HCT116 (cell line): Measurements from ENCODE around the gene ATP8B3. TPM values are rescaled to one million over a fixed set of nuclear protein-coding genes. Genes with fewer than 3 reads are reported as not detected.

Source experiments
- ATAC-seq: fragments of 200-7000 bp; cut with Tn5 transposase; 2 replicates; pipeline ENCODE4 v1.9.1; 2020; ENCODE audit warnings: mild to moderate bottlenecking, moderate library complexity
- BruUV-seq: library from RNA; stranded (reverse); fragments of 400-500 nt; replicated peaks from 2 replicates; lab custom pipeline; 2021; lab: Mats Ljungman, UMichigan
- CTCF ChIA-PET: fragments of 300-600 bp; sonication (Branson Sonifier 250); formaldehyde crosslinking; loops from one replicate; lab custom pipeline; 2021; ENCODE audit warnings: antibody characterized with exemption; lab: Charles Lee
- POLR2A ChIA-PET: fragments of 300-600, 350-600 bp; sonication (Branson Sonifier 250); formaldehyde crosslinking; loops from one replicate; lab custom pipeline; 2021; ENCODE audit warnings: antibody characterized with exemption; lab: Charles Lee
- RAD21 ChIA-PET, 2 experiments: fragments of 300-600 bp; sonication (Branson Sonifier 250); formaldehyde crosslinking; loops; one replicate each; lab custom pipeline; 2023; ENCODE audit warnings: low total read pairs in 2 of 2; ENCODE audit not compliant: uncharacterized antibody in 2 of 2, unreplicated experiment in 2 of 2, low non-redundant PET in 1 of 2; lab: Charles Lee
- DNase-seq: peaks from one replicate; pipeline ENCODE4 v3.0.0-alpha.2; 2010; ENCODE audit warnings: low read depth, low spot score
- H2AFZ ChIP-seq: fragments of 200-600 bp; shearing (Covaris generic), sonication (generic); 2 replicates; pipeline ENCODE4 v1.6.1; 2017; ENCODE audit warnings: low read depth, mixed run types, mixed read lengths, antibody characterized with exemption, low read length; ENCODE audit not compliant: poor library complexity, severe bottlenecking
- H3K27ac ChIP-seq: 2 replicates; pipeline ENCODE4 v1.5.1; 2012; ENCODE audit warnings: low read depth, low read length
- H3K27me3 ChIP-seq: fragments of 200-600 bp; sonication (generic); 2 replicates; pipeline ENCODE4 v1.6.1; 2016; ENCODE audit warnings: mixed run types, low read length, mixed read lengths; ENCODE audit not compliant: insufficient read depth
- H3K36me3 ChIP-seq, 2 experiments: fragments of 200-500 bp in 1 of 2; fragments of 200-600 bp in 1 of 2; sonication (Bioruptor generic) in 1 of 2; sonication (generic) in 1 of 2; 2 replicates each; pipeline versions ENCODE4 v1.5.1 to v1.6.1; 2014 to 2016; ENCODE audit warnings: low read length in 2 of 2, inconsistent platforms in 1 of 2, mixed read lengths in 1 of 2, mixed run types in 1 of 2; ENCODE audit not compliant: insufficient read depth in 2 of 2, control insufficient read depth in 1 of 2
- H3K4me1 ChIP-seq, 2 experiments: fragments of 200-600 bp in 1 of 2; sonication (generic) in 1 of 2; 2 replicates each; pipeline versions ENCODE4 v1.5.1 to v1.6.1; 2012 to 2017; ENCODE audit warnings: low read length in 2 of 2, inconsistent platforms in 1 of 2, mild to moderate bottlenecking in 1 of 2, mixed read lengths in 1 of 2, mixed run types in 1 of 2, moderate library complexity in 1 of 2; ENCODE audit not compliant: insufficient read depth in 2 of 2, control insufficient read depth in 1 of 2
- H3K4me2 ChIP-seq: fragments of 200-600 bp; sonication (generic); 2 replicates; pipeline ENCODE4 v1.6.1; 2017; ENCODE audit warnings: mixed run types, low read length, mixed read lengths
- H3K4me3 ChIP-seq, 2 experiments: fragments of 200-600 bp in 1 of 2; sonication (generic) in 1 of 2; replicated peaks in 1 of 2; 2 replicates each; pipeline ENCODE4 v1.5.1; 2011 to 2016; ENCODE audit warnings: low read length in 2 of 2, control low read depth in 1 of 2, low read depth in 1 of 2, mild to moderate bottlenecking in 1 of 2, mixed read lengths in 1 of 2, mixed run types in 1 of 2
- H3K79me2 ChIP-seq: fragments of 200-600 bp; sonication (generic); 2 replicates; pipeline ENCODE4 v1.6.1; 2017; ENCODE audit warnings: mild to moderate bottlenecking, mixed run types, low read length, moderate library complexity, mixed read lengths; ENCODE audit not compliant: insufficient read depth
- H3K9ac ChIP-seq: fragments of 200-600 bp; sonication (generic); 2 replicates; pipeline ENCODE4 v1.6.1; 2016; ENCODE audit warnings: low read length, mixed read lengths
- H3K9me2 ChIP-seq: fragments of 200-600 bp; sonication (generic), shearing (Covaris generic); 2 replicates; pipeline ENCODE4 v1.6.1; 2017; ENCODE audit warnings: mixed run types, mild to moderate bottlenecking, moderate library complexity; ENCODE audit not compliant: insufficient read depth
- H3K9me3 ChIP-seq, 2 experiments: fragments of 200-500 bp in 1 of 2; fragments of 200-600 bp in 1 of 2; sonication (Bioruptor generic) in 1 of 2; sonication (generic) in 1 of 2; 2 replicates each; pipeline ENCODE4 v1.6.1; 2014 to 2017; ENCODE audit warnings: low read length in 2 of 2, mixed read lengths in 2 of 2, inconsistent platforms in 1 of 2, low read depth in 1 of 2, mild to moderate bottlenecking in 1 of 2, mixed run types in 1 of 2, moderate library complexity in 1 of 2; ENCODE audit not compliant: control insufficient read depth in 1 of 2, insufficient read depth in 1 of 2
- H4K20me1 ChIP-seq: fragments of 200-600 bp; sonication (generic), shearing (Covaris generic); 2 replicates; pipeline ENCODE4 v1.6.1; 2017; ENCODE audit warnings: mixed run types, mild to moderate bottlenecking, moderate library complexity; ENCODE audit not compliant: insufficient read depth
- CBX3 ChIP-seq: IDR thresholded peaks from 2 replicates; pipeline ENCODE4 v1.6.1; 2012; ENCODE audit warnings: low read depth
- CTCF ChIP-seq, 3 experiments: fragments of 200-600 bp in 1 of 3; sonication (generic) in 1 of 3; IDR thresholded peaks in 2 of 3; conservative IDR thresholded peaks in 1 of 3; 2 replicates each; pipeline ENCODE4 v1.5.1; 2012 to 2017; ENCODE audit warnings: low read depth in 2 of 3, low read length in 2 of 3, antibody characterized with exemption in 1 of 3, borderline replicate concordance in 1 of 3, control low read depth in 1 of 3, mild to moderate bottlenecking in 1 of 3, mixed read lengths in 1 of 3, mixed run types in 1 of 3, moderate library complexity in 1 of 3; ENCODE audit not compliant: insufficient read depth in 1 of 3
- EZH2 ChIP-seq: fragments of 200-600 bp; sonication (generic); IDR thresholded peaks from 2 replicates; pipeline ENCODE4 v1.6.1; 2017; ENCODE audit warnings: antibody characterized with exemption, mixed run types
- JUND ChIP-seq: IDR thresholded peaks from 2 replicates; pipeline ENCODE4 v1.6.1; 2012
- POLR2A ChIP-seq: IDR thresholded peaks from 2 replicates; pipeline ENCODE4 v1.7.0; 2011; ENCODE audit warnings: borderline replicate concordance; ENCODE audit not compliant: insufficient read depth, insufficient read length; ENCODE audit errors: extremely low read depth
- SIN3A ChIP-seq: IDR thresholded peaks from 2 replicates; pipeline ENCODE4 v1.6.1; 2012; ENCODE audit warnings: low read depth
- TCF7L2 ChIP-seq: IDR thresholded peaks from 2 replicates; pipeline ENCODE4 v1.7.0; 2011; ENCODE audit warnings: borderline replicate concordance, inconsistent platforms; ENCODE audit not compliant: insufficient read depth, insufficient read length; ENCODE audit errors: extremely low read depth
- intact Hi-C: fragments of 100-400 bp; cut with micrococcal nuclease; formaldehyde crosslinking; loops from 2 replicates; pipeline ENCODE4 v1.10.0; 2022
- total RNA-seq: library from RNA; stranded (reverse); gene quantifications from one replicate; pipeline ENCODE4 v1.2.1, GENCODE V29; 2021; ENCODE audit not compliant: unreplicated experiment
- TF ChIP-seq, protein P1 (sequence below): IDR thresholded peaks from 2 replicates; pipeline ENCODE4 v1.6.1; 2012

The ATP8B3 gene
- total RNA-seq, 1 experiment from 2014 or later = 17.0 TPM

DNA sequence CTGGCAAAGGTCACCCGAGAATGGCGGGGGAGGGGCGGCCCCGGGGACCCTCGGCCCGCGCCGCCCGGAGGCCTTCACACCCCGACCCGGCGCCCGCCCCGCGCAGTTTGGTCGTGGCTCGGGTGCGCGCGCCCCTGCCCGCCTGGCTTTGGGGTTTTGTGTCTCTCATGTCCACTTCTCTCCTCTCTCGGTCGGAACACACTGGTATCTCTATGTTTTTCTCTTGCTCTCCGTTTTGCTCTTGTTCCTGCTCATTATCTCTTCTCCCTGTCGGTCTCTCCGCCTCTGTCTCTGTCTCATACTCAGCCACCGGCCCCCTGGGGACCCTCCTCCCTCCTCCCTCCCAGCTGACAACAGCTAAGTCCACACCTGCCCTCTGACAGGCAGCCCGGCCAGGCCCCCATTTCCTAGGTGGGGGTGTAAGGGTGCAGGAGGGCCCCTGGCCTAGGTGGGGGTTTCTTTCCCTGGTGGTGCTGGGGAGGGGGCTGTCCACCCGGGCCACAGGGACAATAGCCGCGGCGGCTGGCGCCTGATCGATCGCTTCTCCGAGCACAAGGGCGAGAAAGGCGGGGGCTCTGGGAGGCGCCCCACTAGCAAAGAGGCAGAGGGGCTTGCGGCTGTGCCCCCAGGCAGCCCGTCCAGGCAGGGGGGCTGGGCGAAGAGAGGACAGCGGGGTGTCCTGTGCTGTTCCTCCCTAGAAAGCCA, 56.5 kb downstream of the ATP8B3 start:
- H3K27ac ChIP-seq = peak overlapping the region; percentile 87
- peaks cover 2 to 6% of the 10 kb centered on the region in 2 experiments; a peak in 1 of 4 replicates for H3K36me3 ChIP-seq
- H3K4me3 ChIP-seq = peak overlapping the region; percentile 62 to 66
- no peaks in the 10 kb centered on the region for H3K9me3 ChIP-seq
- H3K4me2 ChIP-seq = peak overlapping the region; percentile 76
- H4K20me1 ChIP-seq = peaks cover 4% of the 10 kb centered on the region; the same call in 1 of the 2 replicates
- CTCF ChIA-PET = no interaction called here
- RAD21 ChIA-PET = interaction anchor here in 1 of 2 experiments (1.0 kb wide), 1 partner anchor 9 kb away, joined by 3 read pairs; no protein-coding TSS in a partner anchor
- intact Hi-C loops = no loop called here
- H3K4me1 ChIP-seq = peaks cover 12 to 45% of the 10 kb centered on the region in 2 experiments
- H3K79me2 ChIP-seq = peaks cover 64% of the 10 kb centered on the region
- POLR2A ChIA-PET = interaction anchor here (1.2 kb wide), 1 partner anchor 9 kb away, joined by 3 read pairs; no protein-coding TSS in a partner anchor
- TSS peak; percentile 45 for BruUV-seq
- H3K9me2 ChIP-seq = no peaks in the 10 kb centered on the region
- peak overlapping the region; percentile 74 for H3K9ac ChIP-seq
- TF ChIP-seq POLR2A (no peak), JUND (no peak), EZH2 (no peak), CBX3 (no peak), TCF7L2 (no peak), CTCF (IDR thresholded peaks at IDR 0.05 in 2 of 3, conservative IDR thresholded peaks at IDR 0.05 in 1 of 3; ENCODE audit: borderline replicate concordance in 1 of 3, insufficient read depth in 1 of 3, low read depth in 2 of 3, low read length in 2 of 3) (no peak), SIN3A (no peak)
- TF ChIP-seq, protein P1, sequence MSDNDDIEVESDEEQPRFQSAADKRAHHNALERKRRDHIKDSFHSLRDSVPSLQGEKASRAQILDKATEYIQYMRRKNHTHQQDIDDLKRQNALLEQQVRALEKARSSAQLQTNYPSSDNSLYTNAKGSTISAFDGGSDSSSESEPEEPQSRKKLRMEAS = no peak
- no peak overlapping the region for H2AFZ ChIP-seq
- ATAC-seq (peak; percentile 10; the same call in 1 of the 2 replicates), DNase-seq (no peak)
- H3K27me3 ChIP-seq = no peaks in the 10 kb centered on the region
